Measurements from ENCODE around the gene TMCO4. TPM values are rescaled to one million over a fixed set of nuclear protein-coding genes. Genes with fewer than 3 reads are reported as not detected.

The TMCO4 gene
- total and polyA plus RNA-seq, 2 of the 4 experiments (the other 2 are of a cell fraction) = 7.3 to 8.6 TPM

DNA sequence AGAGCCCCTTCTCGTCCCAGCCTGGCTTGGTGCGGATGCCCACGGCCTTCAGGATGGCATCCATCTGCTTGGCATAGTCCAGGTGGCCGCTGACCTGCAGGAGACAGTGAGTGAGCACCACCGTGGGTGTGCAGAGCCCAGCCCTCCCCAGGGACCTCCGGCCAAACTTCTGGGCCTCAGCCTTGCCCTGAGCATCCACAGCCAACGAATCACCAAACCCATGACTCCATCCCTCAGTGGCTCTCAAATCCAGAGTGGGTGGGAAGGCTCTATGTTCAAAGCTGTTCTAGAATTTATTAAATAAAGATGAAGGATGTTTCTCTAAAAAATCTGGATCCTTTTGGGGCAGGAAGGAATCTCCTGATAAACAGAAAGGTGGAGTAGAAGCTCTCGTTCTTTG lies 116.4 kb downstream of the TMCO4 start:
- Histone ChIP-seq H3K79me1 (ENCODE audit: low read depth in 1 of 2, low read length in 2 of 2) (no peaks in the 10 kb centered on the region), H2BK20ac (ENCODE audit: low read depth, low read length) (no peak overlapping the region), H3K23ac (ENCODE audit: low read depth, low read length) (no peak overlapping the region), H2BK15ac (ENCODE audit: low read depth, low read length) (no peak overlapping the region), H3K14ac (replicated peaks; ENCODE audit: low read depth, low read length) (no peak overlapping the region), H3K9ac (ENCODE audit: low read depth, low read length) (no peak overlapping the region), H3K4me2 (ENCODE audit: low read depth, low read length) (no peak overlapping the region), H2AK9ac (replicated peaks; ENCODE audit: low read depth, low read length, poor library complexity) (no peak overlapping the region), H2BK120ac (ENCODE audit: low read depth, low read length) (no peak overlapping the region), H3K36me3 (ENCODE audit: control insufficient read depth, insufficient read depth, low read length) (peaks cover 5% of the 10 kb centered on the region; the same call in 1 of the 2 replicates), H4K5ac (ENCODE audit: low read depth, low read length) (no peak overlapping the region), H2BK5ac (ENCODE audit: low read depth, low read length, poor library complexity, severe bottlenecking) (no peak overlapping the region), H3K4ac (ENCODE audit: low read depth, low read length) (no peak overlapping the region), H3K9me1 (ENCODE audit: insufficient read depth, low read length) (no peaks in the 10 kb centered on the region; the same call in 1 of the 2 replicates), H2AFZ (replicated peaks; ENCODE audit: low read length, poor library complexity) (no peak overlapping the region), H3K4me3 (ENCODE audit: insufficient read depth, low read depth, low read length) (no peak overlapping the region), H3K27me3 (ENCODE audit: control insufficient read depth, insufficient read depth, low read length) (no peaks in the 10 kb centered on the region), H3K18ac (ENCODE audit: low read depth, low read length) (no peak overlapping the region), H2AK5ac (ENCODE audit: low read depth, low read length) (no peak overlapping the region), H4K20me1 (ENCODE audit: insufficient read depth, low read length) (no peaks in the 10 kb centered on the region; the same call in none of the 2 replicates), H3K27ac (ENCODE audit: insufficient read depth, low read length) (no peak overlapping the region), H3K56ac (ENCODE audit: extremely low read depth, insufficient read depth, low read length) (no peak overlapping the region), H3K4me1 (ENCODE audit: control insufficient read depth, insufficient read depth, low read length) (no peaks in the 10 kb centered on the region), H4K8ac (ENCODE audit: low read depth in 2 of 2, low read length in 2 of 2) (no peak overlapping the region), H4K91ac (ENCODE audit: insufficient read depth, low read depth, low read length) (no peak overlapping the region), H3K9me3 (ENCODE audit: control insufficient read depth, insufficient read depth, low read length) (peaks cover 3% of the 10 kb centered on the region; the same call in 1 of the 2 replicates)
- WGBS, 2 experiments (ENCODE audit: extremely low coverage in 2 of 2, insufficient read length in 1 of 2) = 88% methylated on average over 3 of the region's 8 CpGs; no CpG with 5 or more reads in 1 of the 2 experiments
- TF ChIP-seq POLR2A (IDR thresholded peaks at IDR 0.05; ENCODE audit: low read depth, low read length) (no peak), CHD1 (IDR thresholded peaks at IDR 0.05; ENCODE audit: low read depth, low read length) (no peak), MAZ (IDR thresholded peaks at IDR 0.05; ENCODE audit: borderline replicate concordance, low read depth, low read length) (no peak), BHLHE40 (IDR thresholded peaks at IDR 0.05; ENCODE audit: low read depth, low read length) (no peak), NFE2L2 (IDR thresholded peaks at IDR 0.05; ENCODE audit: low read depth, low read length) (no peak), MAFK (IDR thresholded peaks at IDR 0.05; ENCODE audit: low read depth, low read length) (no peak)
- TF ChIP-seq, protein P1, sequence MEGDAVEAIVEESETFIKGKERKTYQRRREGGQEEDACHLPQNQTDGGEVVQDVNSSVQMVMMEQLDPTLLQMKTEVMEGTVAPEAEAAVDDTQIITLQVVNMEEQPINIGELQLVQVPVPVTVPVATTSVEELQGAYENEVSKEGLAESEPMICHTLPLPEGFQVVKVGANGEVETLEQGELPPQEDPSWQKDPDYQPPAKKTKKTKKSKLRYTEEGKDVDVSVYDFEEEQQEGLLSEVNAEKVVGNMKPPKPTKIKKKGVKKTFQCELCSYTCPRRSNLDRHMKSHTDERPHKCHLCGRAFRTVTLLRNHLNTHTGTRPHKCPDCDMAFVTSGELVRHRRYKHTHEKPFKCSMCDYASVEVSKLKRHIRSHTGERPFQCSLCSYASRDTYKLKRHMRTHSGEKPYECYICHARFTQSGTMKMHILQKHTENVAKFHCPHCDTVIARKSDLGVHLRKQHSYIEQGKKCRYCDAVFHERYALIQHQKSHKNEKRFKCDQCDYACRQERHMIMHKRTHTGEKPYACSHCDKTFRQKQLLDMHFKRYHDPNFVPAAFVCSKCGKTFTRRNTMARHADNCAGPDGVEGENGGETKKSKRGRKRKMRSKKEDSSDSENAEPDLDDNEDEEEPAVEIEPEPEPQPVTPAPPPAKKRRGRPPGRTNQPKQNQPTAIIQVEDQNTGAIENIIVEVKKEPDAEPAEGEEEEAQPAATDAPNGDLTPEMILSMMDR (conservative IDR thresholded peaks at IDR 0.05; ENCODE audit: low read depth, low read length) = no peak
- peak; percentile 5 for DNase-seq
- CTCF ChIA-PET = no interaction called here
- no peak for ATAC-seq (ENCODE audit: low read depth)
- in situ Hi-C loops (cut with MboI; ENCODE audit: low sequenced_read_pairs) = no loop called here
- intact Hi-C loops (cut with micrococcal nuclease) = no loop called here
- no TSS peak for BruUV-seq (replicated peaks)
- dilution Hi-C loops (cut with HindIII; ENCODE audit: low sequenced_read_pairs, unreplicated experiment) = no loop called here
- POLR2A ChIA-PET (ENCODE audit: unreplicated experiment) = no interaction called here
